Activated CD8-positive, alpha-beta memory T cell treated with anti-CD3 and anti-CD28 coated beads, Interleukin-2, amount 50 U/mL, for 48 hours (primary cell): ENCODE results near the gene SNX1.
A peak's percentile ranks its signal among the peaks of the same experiment; 100 is the strongest.
"Not testable (repeated sequence)": the region's sequence is repeated elsewhere in the genome, so short reads cannot be mapped to it uniquely, and the experiment has no call there.

Experiments used
- DNase-seq: peaks from one replicate; pipeline ENCODE4 v3.0.0-alpha.2; 2020

SNX1 gene

GRCh38 chr15:64095795-64096667 is at the start of gene SNX1:
TSS of gene SNX1 (plus strand) at chr15:64095982. CDS start at chr15:64096014, 32 bp downstream.
- DNase-seq = peak; percentile 99

- peak; percentile 87 for DNase-seq
These were observed 49.2 kb upstream of the SNX1 start, which contains the start of gene DAPK2 for GRCh38 chr15:64046421-64047153. TSS of gene DAPK2 (minus strand) at chr15:64046485. CDS start at chr15:64040261, 6,224 bp downstream.

- no peak for DNase-seq
These were observed 46.9 kb upstream of the SNX1 start for GRCh38 chr15:64048781-64049460.

GRCh38 chr15:64050281-64051092 is 45.3 kb upstream of the SNX1 start:
- no peak for DNase-seq

- DNase-seq = no peak
These were observed 44.7 kb upstream of the SNX1 start for GRCh38 chr15:64051093-64051402.

GRCh38 chr15:64051407-64052259 is 44.1 kb upstream of the SNX1 start:
- DNase-seq = no peak

GRCh38 chr15:64052925-64053491 is 42.8 kb upstream of the SNX1 start:
- no peak for DNase-seq

GRCh38 chr15:64053674-64054073 is 42.1 kb upstream of the SNX1 start:
- not testable (repeated sequence) for DNase-seq

GRCh38 chr15:64058279-64058678 is 37.5 kb upstream of the SNX1 start:
- DNase-seq = no peak

- DNase-seq = not testable (repeated sequence)
These were observed 36.7 kb upstream of the SNX1 start for GRCh38 chr15:64059104-64059503.

- no peak for DNase-seq
These were observed 35.1 kb upstream of the SNX1 start for GRCh38 chr15:64060716-64061115.

- DNase-seq = no peak
These were observed 29.3 kb upstream of the SNX1 start for GRCh38 chr15:64066451-64066850.

- peak; percentile 82 for DNase-seq
These were observed 28.2 kb upstream of the SNX1 start for GRCh38 chr15:64067564-64068030.

GRCh38 chr15:64068133-64068532 is 27.6 kb upstream of the SNX1 start:
- no peak for DNase-seq

GRCh38 chr15:64070106-64070505 is 25.7 kb upstream of the SNX1 start:
- DNase-seq = no peak

GRCh38 chr15:64070965-64071851 is 24.6 kb upstream of the SNX1 start:
- no peak for DNase-seq

- DNase-seq = no peak
These were observed 23.6 kb upstream of the SNX1 start for GRCh38 chr15:64071931-64072765.

GRCh38 chr15:64072812-64073211 is 23.0 kb upstream of the SNX1 start:
- DNase-seq = no peak

GRCh38 chr15:64073496-64073895 is 22.3 kb upstream of the SNX1 start:
- not testable (repeated sequence) for DNase-seq
